DOHH2 (cell line): ENCODE results near the gene BCL11B.

Experiments
- H3F3A ChIP-seq: fragments of 200-600 bp; sonication (generic), shearing (Covaris generic); 2 replicates; pipeline ENCODE4 v1.6.0; 2016; ENCODE audit warnings: antibody characterized with exemption, mild to moderate bottlenecking; ENCODE audit not compliant: control insufficient read depth, insufficient read depth
- H3K27ac ChIP-seq: fragments of 200-600 bp; sonication (generic); 2 replicates; pipeline ENCODE4 v1.5.1; 2014; ENCODE audit warnings: low read depth, mild to moderate bottlenecking, low read length, moderate library complexity
- H3K27me3 ChIP-seq: fragments of 200-600 bp; sonication (generic); 2 replicates; pipeline ENCODE4 v1.6.1; 2014; ENCODE audit warnings: mild to moderate bottlenecking, low read length, mixed read lengths; ENCODE audit not compliant: control insufficient read depth
- H3K36me3 ChIP-seq: fragments of 200-600 bp; sonication (generic); 2 replicates; pipeline ENCODE4 v1.6.1; 2014; ENCODE audit warnings: mild to moderate bottlenecking, low read length, moderate library complexity, mixed read lengths; ENCODE audit not compliant: control insufficient read depth
- H3K4me1 ChIP-seq: fragments of 200-600 bp; sonication (generic); 2 replicates; pipeline ENCODE4 v1.6.1; 2014; ENCODE audit warnings: mild to moderate bottlenecking, low read length, mixed read lengths; ENCODE audit not compliant: control insufficient read depth
- H3K4me2 ChIP-seq: fragments of 200-600 bp; sonication (generic); 2 replicates; pipeline ENCODE4 v1.6.0; 2014; ENCODE audit warnings: mild to moderate bottlenecking, low read length, moderate library complexity
- H3K4me3 ChIP-seq: fragments of 200-600 bp; sonication (generic); 2 replicates; pipeline ENCODE4 v1.5.1; 2014; ENCODE audit warnings: mild to moderate bottlenecking, low read length, mixed read lengths
- H3K79me2 ChIP-seq: fragments of 200-600 bp; sonication (generic); 2 replicates; pipeline ENCODE4 v1.6.1; 2014; ENCODE audit warnings: mild to moderate bottlenecking, low read length, mixed read lengths; ENCODE audit not compliant: control insufficient read depth
- H3K9me2 ChIP-seq: fragments of 200-600 bp; sonication (generic); replicated peaks from 2 replicates; pipeline ENCODE4 v1.6.1; 2014; ENCODE audit warnings: mild to moderate bottlenecking, low read length, mixed read lengths; ENCODE audit not compliant: control insufficient read depth
- H3K9me3 ChIP-seq: fragments of 200-600 bp; sonication (generic); 2 replicates; pipeline ENCODE4 v1.6.1; 2014; ENCODE audit warnings: antibody characterized with exemption, low read length, mixed read lengths; ENCODE audit not compliant: control insufficient read depth, insufficient read depth
- H4K20me1 ChIP-seq: fragments of 200-600 bp; sonication (generic); 2 replicates; pipeline ENCODE4 v1.6.0; 2014; ENCODE audit warnings: low read depth, mild to moderate bottlenecking, antibody characterized with exemption, low read length, moderate library complexity; ENCODE audit not compliant: control insufficient read depth, insufficient read depth
- CTCF ChIP-seq: fragments of 200-600 bp; sonication (generic); IDR thresholded peaks from one replicate; pipeline ENCODE4 v1.5.1; 2014; ENCODE audit warnings: antibody characterized with exemption, mild to moderate bottlenecking, low read depth, low read length; ENCODE audit not compliant: poor library complexity, severe bottlenecking
- EZH2phosphoT487 ChIP-seq: fragments of 200-600 bp; sonication (generic); IDR thresholded peaks from 2 replicates; pipeline ENCODE4 v1.6.1; 2017; ENCODE audit warnings: borderline replicate concordance, mild to moderate bottlenecking, antibody characterized with exemption, low read length, moderate library complexity, mixed read lengths

The BCL11B gene

DNA sequence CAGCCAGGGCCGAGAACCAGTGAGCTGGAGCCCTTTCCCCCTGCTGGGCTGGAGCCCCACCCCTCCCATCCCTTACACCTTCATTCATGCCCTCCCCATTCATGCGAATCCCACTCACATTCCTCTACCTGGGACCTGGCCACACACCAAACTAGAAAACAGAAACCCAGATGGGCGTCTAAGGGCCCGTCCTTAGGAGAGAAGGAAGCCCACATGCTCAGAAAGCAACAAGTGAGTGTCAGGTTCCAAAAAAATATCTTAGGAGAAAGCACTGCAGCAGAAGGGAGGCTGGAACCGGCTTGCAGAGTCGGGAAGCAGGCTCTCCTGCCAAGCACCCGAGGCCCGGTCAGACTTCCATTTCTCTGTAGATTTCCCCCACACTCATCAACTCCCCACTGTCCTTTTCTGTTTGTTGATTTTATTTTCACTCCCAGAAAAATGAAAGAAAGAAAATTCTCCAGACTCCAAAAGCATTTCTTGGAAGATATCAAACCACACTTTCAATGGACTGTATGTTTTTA is 13.6 kb downstream of the BCL11B start:
- no peak overlapping the region for H3K27ac ChIP-seq
- no peaks in the 10 kb centered on the region for H3K79me2 ChIP-seq
- H3K4me1 ChIP-seq, result no peaks in the 10 kb centered on the region
- H3K27me3 ChIP-seq, result no peaks in the 10 kb centered on the region
- H3K4me3 ChIP-seq, result no peak overlapping the region
- no peaks in the 10 kb centered on the region for H3K9me3 ChIP-seq
- no peaks in the 10 kb centered on the region for H3K36me3 ChIP-seq
- H3K4me2 ChIP-seq, result no peak overlapping the region
- TF ChIP-seq CTCF, result no peak
- TF ChIP-seq EZH2phosphoT487, result no peak
- no peaks in the 10 kb centered on the region for H4K20me1 ChIP-seq
- H3F3A ChIP-seq, result no peaks in the 10 kb centered on the region
- no peaks in the 10 kb centered on the region for H3K9me2 ChIP-seq

DNA sequence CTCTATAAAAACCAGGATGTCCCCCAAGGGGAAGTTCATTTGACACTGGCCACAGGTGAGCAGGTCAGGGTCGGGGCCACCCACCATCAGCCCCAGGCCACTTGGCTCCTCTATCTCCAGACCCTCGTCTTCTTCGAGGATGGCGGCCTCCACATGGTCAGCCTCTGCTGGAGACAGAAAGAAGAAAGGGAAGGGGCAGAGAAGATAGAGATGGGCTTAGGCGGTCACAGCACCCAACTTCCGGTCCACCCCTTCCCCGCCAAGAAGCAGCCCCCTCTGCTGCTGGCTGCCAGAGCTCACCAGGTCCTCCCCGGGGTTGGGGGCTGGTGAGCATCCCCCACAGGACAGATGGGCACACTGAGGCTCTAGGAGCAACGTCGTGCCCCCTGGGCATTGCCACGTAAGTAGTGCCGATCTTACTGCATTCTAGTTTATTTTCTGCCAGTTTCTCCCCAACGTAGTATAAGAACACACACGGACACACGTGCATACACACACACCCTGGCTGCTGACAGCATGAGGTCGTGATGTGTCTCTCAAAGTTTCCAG is 14.2 kb downstream of the BCL11B start:
- H3K9me3 ChIP-seq, result no peaks in the 10 kb centered on the region
- H3K9me2 ChIP-seq, result no peaks in the 10 kb centered on the region
- H3K27me3 ChIP-seq, result no peaks in the 10 kb centered on the region
- H4K20me1 ChIP-seq, result no peaks in the 10 kb centered on the region
- H3K4me3 ChIP-seq, result no peak overlapping the region
- H3K79me2 ChIP-seq, result no peaks in the 10 kb centered on the region
- no peak overlapping the region for H3K27ac ChIP-seq
- H3K36me3 ChIP-seq, result no peaks in the 10 kb centered on the region
- H3K4me1 ChIP-seq, result no peaks in the 10 kb centered on the region
- TF ChIP-seq EZH2phosphoT487, result no peak
- no peak for TF ChIP-seq CTCF
- no peaks in the 10 kb centered on the region for H3F3A ChIP-seq
- no peak overlapping the region for H3K4me2 ChIP-seq

DNA sequence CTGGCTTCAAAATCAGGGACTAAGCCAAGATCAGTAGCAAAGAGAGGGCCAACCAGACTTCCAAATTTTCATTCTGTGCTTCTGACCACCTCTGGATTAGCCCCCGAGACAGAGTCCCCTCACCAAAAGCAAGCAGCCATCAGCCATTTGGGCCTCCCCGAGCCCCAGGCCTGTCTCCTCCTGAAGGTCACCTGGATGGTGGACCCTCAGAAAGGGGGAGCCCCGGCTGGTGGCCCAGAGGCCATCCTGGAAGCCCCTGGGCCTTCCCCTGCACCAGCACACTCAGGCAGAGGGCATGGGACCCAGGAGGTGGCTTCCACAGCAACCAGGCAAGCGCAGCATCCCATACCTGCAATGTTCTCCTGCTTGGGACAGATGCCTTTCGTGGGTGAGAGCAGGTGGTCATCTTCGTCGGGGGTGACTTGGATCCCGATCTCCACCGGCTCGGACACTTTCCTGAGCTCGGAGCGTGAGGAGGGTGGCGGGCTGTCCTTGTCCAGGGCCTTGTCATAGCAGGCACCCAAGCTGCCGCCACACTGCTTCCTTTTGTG is 14.8 kb downstream of the BCL11B start:
- H3K79me2 ChIP-seq, result no peaks in the 10 kb centered on the region
- no peaks in the 10 kb centered on the region for H3F3A ChIP-seq
- no peaks in the 10 kb centered on the region for H3K36me3 ChIP-seq
- no peaks in the 10 kb centered on the region for H3K4me1 ChIP-seq
- H3K27ac ChIP-seq, result no peak overlapping the region
- no peak overlapping the region for H3K4me3 ChIP-seq
- H3K4me2 ChIP-seq, result no peak overlapping the region
- no peaks in the 10 kb centered on the region for H3K27me3 ChIP-seq
- no peaks in the 10 kb centered on the region for H3K9me3 ChIP-seq
- no peak for TF ChIP-seq EZH2phosphoT487
- no peak for TF ChIP-seq CTCF
- no peaks in the 10 kb centered on the region for H3K9me2 ChIP-seq
- no peaks in the 10 kb centered on the region for H4K20me1 ChIP-seq
